GM21526 (cell line): Measurements from ENCODE around the gene TMEM163.
"Not testable (repeated sequence)": the region's sequence is repeated elsewhere in the genome, so short reads cannot be mapped to it uniquely, and the experiment has no call there.

Experiments used
- ATAC-seq: cut with Tn5 transposase; IDR thresholded peaks from one replicate; pipeline ENCODE4 v1.9.1; 2021; ENCODE audit warnings: moderate library complexity; ENCODE audit not compliant: unreplicated experiment, low FRiP score

TMEM163 gene

DNA sequence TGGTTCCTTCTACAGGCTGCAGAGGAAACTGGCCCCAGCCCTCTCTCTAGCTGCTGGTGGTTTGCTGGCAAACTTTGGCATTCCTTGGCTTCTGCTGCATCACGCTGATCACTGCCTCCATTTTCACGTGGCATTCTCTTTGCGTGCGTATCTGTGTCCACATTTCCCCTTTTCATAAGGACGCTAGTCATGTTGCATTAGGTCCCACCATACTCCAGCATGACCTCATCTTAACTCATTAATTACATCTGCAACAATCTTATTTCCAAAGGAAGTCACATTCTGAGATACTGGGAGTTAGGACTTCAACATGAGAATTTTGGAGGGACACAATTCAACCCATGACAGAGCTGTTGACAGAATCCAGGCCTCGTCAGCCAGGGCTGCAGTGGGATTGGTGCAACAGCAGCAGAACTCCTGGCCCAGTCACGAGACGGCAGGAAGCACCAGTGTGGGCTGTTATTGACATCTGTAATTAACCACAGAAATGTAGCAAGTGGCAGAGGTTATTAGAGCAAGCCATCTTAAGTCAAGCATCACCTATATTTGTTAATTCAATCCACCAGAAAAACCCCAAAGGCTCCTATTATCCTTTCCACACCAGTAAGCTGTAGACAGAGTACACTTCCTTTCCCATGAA, 132.4 kb downstream of the TMEM163 start:
- ATAC-seq = no peak

DNA sequence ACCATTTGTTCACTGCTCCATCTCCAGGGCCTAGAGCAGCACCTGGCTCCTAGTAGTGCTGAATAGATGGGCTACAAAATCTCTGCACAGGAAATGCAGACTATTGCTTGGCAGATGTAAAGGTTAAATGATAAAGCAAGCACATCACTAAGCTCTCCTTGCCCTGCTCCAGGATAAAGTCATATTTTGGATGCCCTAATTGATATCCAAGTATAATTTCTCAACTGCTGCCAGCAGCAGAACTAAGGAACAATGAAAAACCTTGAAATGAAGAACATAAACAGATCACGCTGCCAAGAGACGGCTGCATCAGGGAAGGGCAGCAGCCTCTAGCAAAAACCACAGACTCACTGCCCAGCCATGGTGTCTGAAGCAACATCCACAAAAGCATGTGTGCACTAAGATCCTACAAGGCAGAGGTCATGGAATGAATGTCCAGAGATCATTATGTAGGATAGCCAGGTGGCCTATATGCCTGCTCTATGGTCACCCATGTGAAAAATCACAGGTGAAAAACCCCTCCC, 134.7 kb downstream of the TMEM163 start:
- no peak for ATAC-seq

DNA sequence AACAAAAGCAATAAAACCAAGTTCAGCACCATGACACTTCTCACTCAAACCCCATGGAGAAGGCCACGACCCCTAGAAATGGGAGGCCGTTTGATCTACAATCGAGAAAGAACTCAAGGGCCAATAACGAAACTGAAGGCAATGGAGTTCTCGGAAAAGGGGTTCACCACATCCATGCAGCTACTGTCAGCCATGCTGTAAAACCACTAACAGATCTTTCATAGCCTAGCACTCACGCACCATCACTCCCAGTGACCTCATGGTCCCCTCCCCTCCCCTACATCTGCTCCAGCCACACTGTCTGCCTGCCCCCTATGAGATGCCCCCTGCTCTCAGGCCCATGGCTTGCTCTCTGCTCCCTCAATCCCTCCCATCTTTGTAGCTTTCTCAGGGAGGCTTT, 135.3 kb downstream of the TMEM163 start:
- no peak for ATAC-seq

DNA sequence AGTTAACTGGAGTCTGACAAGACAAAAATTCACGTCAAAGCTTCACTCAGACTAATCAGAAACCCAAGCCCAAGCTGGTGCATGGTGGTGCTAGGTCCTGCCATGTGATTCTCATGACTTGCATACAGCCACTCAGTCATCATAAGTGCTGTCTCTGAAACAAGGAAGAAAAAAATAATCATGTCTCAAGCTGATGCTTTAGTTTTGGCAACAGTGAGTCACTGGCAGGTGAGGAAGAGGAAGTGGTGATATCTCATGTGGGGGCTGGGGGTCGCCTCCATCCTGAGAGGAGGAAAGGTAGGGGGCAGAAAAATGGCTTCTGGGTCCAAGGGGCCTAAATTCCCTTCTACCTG, 136.3 kb downstream of the TMEM163 start:
- ATAC-seq = peak; percentile 55

DNA sequence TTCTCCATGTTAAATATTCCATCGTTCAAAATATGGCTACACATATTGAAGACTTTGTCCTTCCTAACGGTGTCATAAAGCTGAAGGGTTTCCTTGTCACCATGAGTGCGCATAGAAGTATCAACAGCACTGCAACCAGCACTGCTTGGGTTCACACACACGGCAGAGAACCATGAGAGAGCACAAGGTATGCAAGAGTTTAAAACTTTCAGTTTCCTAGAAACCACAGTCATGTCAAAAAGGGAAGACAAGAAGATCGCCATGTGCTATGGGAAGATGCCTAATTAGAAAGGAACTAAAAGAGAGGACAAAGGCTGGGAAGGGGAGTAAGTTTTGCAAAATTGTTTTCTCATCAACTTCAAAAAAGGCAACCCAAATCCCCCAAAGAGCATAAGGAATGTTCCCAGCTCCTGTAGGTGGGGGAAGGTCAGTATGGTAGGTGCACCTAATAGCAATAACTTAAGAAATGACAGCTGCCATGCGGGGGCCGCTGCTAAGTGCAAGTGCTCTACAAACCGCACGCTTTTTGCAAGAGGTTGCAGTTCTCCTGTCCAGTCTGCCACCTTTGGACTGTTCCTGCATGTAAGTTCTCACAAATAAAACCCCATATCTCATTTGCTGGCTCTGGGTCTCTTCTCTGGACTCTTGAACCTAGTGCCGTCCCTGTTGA, 136.8 kb downstream of the TMEM163 start:
- ATAC-seq = peak; percentile 82

DNA sequence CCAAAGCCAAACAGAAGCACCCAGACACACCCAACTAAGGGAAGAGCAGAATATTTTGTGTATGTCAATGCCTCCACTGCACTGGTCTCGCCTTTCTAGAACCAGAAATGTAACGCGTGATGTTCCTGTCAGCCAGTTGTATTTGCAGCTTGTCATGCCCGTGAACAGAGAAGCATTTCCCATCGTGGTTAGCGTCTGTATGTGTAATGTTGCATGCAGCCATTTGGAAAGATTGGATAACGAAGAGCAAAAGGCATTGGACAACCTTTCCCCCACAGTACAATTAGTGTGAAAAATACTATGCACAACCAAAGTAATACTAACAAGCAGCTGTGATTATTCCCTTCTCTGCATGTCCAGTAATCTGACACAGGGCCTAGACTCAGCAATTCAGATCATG, 140.5 kb downstream of the TMEM163 start:
- ATAC-seq = no peak

DNA sequence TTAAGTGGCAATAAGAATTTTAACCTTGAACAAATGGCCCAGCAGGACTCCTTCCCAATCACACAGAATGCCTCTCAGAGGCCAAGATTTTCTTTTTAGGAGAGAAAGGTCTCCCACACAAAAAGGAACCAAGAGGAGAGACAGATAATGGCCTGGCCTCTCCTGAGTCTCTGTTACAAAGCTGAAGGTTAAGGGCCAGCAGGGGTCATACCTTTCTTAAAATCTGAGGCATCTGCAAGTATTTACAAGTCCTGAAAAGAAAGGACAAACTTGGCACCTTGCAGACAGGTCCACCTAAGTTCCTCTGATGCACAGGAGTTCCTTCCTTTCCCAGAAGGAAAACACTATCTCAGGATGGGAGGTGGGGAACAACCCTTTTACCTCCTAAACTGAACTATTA, 142.3 kb downstream of the TMEM163 start:
- ATAC-seq = no peak

DNA sequence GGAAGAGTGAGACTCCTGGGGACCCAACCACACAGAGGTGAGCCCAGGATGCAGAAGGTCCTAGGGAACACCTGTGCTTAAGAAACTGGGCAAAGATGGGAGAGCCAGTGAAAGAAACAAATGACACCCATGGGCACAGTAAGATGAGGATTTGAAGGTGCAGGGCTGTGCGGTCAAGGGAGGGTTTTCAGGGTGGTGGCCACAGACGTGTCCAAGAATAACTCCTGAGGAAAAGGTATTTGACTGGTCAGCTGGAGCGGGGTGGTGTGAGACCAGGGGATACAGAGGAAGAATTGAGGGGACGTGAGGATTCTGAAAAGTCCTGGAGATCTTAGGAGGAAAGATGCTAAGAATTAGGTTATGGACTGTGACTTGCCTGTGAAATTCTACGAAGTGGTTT, 142.9 kb downstream of the TMEM163 start:
- ATAC-seq = no peak

DNA sequence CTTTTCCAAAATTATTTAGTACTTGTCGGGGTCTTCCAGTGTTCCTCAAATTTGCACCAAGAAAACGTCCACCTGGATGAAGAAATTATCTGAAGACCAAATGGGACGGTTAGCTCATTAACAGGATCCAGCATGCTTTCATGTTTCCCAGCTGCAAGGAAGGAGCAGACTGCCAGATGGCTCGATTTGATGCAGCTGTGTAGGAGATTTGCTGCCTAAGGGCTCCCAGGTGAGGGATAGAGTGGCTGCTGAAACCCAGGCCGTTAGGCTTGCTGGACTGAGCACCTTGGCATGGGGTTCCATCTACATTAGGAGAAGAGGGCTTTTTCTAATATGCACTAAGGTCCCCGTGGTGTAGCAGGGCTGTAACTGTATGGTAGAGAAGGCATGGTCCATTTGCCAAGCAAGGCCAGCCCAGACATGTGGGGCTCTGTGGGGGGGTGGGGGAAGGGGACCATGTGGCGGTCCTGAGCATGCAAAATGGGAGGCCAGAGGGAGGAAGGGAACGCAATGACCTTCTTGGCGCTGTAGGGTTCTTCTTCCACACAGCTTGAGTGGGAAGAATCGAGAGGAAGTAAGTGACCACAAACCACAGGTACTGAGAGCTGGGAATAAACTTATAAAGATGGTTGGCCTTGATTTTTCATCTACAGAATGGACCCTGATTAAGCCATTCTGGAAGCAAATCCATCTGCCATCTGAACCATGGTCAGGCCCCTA, 144.0 kb downstream of the TMEM163 start:
- ATAC-seq = no peak

DNA sequence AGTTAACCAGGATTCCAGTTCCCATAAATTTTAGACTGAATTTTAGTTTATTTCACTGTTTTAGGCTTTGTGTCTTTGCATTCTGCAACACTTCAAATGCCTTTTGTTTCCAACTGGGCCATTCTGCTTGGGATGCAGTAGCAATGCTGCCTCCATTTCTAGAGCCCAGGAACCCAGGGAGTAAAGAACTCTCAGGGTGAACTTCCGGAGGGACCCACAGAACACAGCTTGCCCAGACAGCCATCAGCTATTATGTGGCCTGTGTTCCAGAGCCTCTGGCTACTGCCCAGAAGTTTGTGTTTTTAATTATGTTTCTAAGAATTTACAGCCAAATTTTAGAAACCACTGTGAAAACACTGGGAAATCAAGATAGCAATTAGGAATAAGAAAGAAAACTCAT, 145.1 kb downstream of the TMEM163 start:
- ATAC-seq = no peak

DNA sequence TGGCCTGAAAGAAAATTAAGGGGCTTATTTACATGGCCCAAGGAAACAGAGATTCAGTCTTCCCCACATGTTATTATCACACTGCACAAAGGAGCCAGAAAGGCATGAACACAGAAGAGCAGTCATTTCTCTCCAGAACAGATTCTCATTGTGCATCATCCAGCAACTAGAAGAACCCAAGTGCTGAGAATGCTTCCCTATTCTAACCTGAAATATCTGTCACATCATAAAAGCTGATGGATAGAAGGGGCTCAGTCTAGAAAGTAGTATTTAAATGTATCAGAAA, 145.8 kb downstream of the TMEM163 start:
- no peak for ATAC-seq

DNA sequence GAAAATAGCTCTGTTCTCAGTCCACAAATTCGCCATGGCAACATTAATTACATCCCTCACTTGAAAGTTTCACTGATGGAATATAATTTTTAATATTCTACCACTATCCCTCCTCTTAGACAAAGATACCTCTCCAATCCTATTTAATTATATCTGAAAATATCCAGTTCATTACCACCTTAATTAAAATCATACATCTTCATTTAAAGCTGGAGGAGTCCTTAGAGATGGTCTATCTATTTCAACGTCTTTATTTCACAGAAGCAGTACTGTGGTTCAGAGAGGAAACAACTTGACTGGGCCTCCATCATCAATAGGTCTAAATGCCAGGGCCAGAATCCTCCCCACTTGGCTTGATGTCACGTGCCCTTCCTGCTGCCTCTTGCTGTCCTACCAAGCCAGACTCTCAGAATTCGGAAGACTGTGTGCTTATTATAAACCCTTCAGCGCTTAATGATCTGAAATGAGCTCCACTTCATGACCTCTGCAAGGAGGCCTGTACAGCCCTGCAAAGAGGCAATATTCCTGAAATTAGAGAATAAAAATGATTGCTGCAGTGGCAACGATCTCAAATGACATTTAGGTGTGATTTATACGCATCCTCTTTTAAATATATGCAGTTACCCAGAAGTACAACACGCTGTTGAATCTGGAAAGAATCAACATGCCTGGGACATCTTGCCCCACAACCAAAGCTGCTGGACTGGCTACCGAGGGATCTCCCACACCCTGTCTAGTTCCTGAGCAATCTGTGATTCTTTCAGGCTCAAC, 146.3 kb downstream of the TMEM163 start:
- no peak for ATAC-seq

DNA sequence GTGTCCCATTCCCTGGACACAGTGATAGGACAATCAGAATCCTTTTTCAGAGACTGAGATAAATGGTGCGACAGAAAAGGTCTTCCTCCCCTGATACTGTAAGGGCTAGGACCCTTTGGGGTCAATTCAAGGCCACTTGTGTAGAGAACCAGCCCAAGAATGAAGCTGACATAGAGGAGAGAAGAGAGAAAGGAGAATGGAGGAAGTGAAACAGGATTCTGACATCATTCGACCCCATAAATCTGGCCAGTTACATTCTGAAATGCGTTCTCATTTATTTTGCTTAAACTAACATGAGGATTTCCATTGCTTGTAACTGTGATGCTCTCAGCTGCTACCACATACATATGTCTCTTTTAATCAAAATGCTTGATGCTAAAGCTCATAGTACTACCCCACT, 148.1 kb downstream of the TMEM163 start:
- ATAC-seq = peak; percentile 53

DNA sequence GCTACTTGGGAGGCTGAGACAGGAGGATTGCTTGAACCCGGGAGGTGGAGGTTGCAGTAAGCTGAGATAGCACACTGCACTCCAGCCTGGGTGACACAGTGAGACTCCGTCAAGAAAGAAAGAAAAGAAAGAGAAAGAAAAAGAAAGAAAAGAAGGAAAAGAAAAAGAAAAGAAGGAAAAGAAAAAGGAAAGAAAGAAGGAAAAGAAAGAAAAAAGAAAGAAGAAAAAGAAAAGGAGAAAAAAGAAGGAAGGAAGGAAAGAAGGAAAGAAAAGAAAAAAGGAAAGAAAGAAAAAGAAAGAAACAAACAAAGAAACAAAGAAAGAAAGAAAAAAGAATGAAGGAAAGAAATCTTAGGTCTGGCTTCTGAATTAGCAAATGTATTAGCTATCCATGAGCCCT, 150.4 kb downstream of the TMEM163 start:
- no peak for ATAC-seq

DNA sequence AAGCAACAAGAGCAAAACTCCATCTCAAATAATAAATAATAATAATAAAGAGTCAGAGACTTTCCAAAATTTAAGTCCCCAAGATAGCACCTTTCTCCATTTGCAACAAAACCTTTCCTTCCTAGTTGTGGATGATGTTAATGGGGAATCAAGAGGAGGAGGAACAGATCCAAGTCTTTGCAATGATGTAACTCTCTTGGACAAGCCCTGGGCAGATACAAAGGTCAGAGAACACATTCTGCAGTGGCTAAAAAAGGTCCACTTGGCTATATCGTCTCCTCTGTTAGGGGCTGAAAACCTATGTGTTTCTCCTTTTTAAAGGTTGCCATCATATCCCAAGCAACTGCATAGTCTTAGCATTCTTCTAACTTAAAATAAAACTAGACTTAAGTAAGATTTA, 151.1 kb downstream of the TMEM163 start:
- ATAC-seq = no peak

DNA sequence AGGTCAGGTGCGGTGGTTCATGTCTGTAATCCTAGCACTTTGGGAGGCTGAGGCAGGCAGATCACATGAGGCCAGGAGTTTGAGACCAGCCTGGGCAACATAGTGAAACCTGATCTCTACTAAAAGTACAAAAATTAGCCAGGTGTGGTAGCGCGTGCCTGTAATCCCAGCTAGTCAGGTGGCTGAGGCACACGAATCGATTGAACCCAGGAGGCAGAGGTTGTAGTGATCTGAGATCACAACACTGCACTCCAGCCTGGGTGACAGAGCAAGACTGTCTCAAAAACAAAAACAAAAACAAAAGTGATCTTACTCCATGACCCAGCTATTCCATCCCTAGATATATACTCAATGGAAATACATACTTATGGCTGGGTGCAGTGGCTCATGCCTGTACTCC, 153.8 kb downstream of the TMEM163 start:
- ATAC-seq = not testable (repeated sequence)

DNA sequence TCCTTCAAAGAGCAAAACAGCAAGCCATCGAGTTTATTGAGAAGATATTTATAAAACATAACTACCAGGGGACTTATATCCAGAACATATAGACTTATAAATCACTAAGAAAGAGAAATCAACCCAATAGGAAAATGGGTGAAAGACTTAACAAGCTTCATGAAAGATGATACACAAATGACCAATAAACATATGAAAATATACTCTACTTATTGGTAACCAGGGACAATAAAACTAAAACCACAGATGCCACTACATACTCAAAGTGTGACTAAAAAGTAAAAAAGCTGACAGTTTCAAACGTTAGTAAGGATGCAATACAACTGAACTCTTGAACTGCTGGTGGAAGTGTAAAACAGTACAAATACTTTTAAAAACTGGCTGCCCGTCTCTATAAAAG, 154.3 kb downstream of the TMEM163 start:
- ATAC-seq = no peak

DNA sequence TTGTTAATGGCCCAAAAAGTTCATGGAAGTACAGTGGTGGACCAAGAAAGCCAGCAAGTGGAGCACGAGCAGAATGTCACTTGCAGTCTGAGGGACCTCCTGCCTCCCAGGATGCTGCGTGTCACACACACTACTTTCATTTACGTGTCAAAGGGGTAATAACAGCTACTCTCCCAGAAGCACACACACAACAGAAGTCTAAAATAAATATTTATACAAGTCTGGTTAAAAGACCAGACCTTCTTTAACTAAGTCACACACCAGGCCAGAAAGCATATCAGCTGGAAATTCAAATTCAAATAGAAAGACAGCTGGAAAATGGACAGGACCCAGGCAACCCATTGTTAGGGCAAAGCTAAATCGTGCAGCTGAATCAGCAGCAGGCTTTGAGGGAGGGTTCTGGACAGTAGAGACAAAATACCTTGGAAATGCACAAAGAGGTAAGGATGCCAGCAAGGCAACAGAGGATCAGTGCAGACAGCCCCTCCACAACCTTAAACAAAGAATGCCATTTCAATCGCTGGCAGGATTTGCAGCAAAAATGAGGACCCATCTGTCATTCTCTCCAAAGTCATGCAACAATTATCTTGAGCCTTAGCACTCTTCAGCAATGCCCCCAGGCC, 160.5 kb downstream of the TMEM163 start:
- ATAC-seq = no peak

DNA sequence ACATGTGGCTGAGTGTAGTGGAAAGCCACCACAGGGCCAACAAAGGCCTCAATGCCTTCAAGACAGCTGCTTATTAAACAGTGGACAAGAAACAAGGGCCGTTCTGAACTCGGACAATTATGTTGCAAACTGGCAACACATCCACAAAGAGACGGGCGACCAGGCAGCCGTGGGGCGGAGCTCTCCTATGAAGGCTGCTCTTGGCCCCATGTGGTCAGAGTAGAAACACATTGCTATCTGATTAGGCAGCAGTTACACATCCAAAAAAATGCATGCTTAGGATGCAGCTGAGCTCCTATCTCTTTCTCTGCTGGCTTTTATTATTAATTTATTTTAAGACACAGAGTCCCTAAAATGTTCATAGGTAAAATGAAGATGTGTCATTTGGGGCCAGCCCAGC, 163.4 kb downstream of the TMEM163 start:
- ATAC-seq = no peak

DNA sequence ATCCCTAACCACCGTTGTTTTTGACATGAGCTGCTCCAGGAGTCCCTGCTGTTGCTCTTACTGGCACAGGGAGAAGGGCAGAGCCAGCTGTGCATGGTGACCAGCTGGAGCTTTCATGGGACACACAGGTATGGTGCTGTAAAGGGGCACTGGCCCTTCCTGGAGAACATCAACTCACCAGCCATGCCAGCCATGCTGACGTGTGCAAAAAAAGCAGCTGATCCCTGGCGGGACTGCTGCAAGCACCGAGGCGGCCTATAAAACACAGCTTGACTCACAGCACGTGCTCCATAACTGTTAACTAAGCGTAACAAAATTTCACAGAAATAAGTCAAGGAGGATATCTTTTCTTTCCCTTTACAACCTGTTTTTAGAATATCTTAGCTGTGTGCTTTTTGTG, 165.1 kb downstream of the TMEM163 start:
- no peak for ATAC-seq
